ENCODE measurements around the gene LDAH. TPM values are rescaled to one million over a fixed set of nuclear protein-coding genes. Genes with fewer than 3 reads are reported as not detected.
A peak's percentile ranks its signal among the peaks of the same experiment; 100 is the strongest.
"Not testable (repeated sequence)": the region's sequence is repeated elsewhere in the genome, so short reads cannot be mapped to it uniquely, and the experiment has no call there.

Gene LDAH
- total RNA-seq, 2 experiments from 2014 or later: 31.1 to 37.6 TPM

- Mint-ChIP-seq H3K4me3 (no peak overlapping the region), H3K27me3 (ENCODE audit: low read depth) (peaks cover 13% of the 10 kb centered on the region), H3K9me3 (peaks cover 6% of the 10 kb centered on the region), H3K4me1 (ENCODE audit: low read depth) (peaks cover 2% of the 10 kb centered on the region), H3K27ac (no peak overlapping the region), H3K36me3 (ENCODE audit: low read depth) (no peaks in the 10 kb centered on the region)
- DNase-seq: no peak
- CTCF ChIA-PET: interaction anchor here (0.7 to 1.0 kb wide), 2 partner anchors 131 to 179 kb away, joined by 3 to 4 read pairs; partner anchors contain the start of gene HS1BP3
- intact Hi-C loops (cut with micrococcal nuclease): no loop called here
These were observed 7.0 kb upstream of the LDAH start for GRCh38 chr2:20829861-20830260.

GRCh38 chr2:20823917-20824316 lies 1.0 kb upstream of the LDAH start:
- no peak overlapping the region for H3K27ac Mint-ChIP-seq

DNA sequence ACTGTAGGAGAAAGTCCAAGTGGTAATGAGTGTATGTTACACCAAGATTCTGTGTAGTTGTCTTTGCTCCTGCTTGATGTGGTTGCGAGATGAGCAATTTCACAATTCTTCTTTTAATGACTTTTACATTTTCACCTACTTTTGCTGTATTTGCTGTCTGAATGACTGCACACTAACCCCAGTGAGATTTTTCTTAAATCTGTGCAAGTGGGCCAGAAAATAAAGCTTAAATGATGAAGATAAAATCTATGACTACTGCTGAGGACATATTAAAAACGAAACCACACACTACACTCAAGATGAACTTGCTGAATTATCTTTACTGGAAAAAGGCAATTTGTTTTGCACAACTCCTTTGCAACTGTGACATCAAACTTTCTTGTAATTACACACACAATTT lies 4.1 kb downstream of the LDAH start:
- H3K36me3 Mint-ChIP-seq (ENCODE audit: low read depth): peaks cover 8% of the 10 kb centered on the region
- no peak overlapping the region for H3K27ac Mint-ChIP-seq
- no peaks in the 10 kb centered on the region for H3K27me3 Mint-ChIP-seq (ENCODE audit: low read depth)
- peak; percentile 29 for DNase-seq
- CTCF ChIA-PET: no interaction called here
- intact Hi-C loops (cut with micrococcal nuclease): loop anchor here (1.0 to 5.0 kb wide), 2 partner anchors 49 to 827 kb away; partner anchors contain the start of gene WDR35
- H3K4me3 Mint-ChIP-seq: no peak overlapping the region
- peaks cover 1% of the 10 kb centered on the region for H3K9me3 Mint-ChIP-seq
- peaks cover 39% of the 10 kb centered on the region for H3K4me1 Mint-ChIP-seq (ENCODE audit: low read depth)

More at GRCh38 chr2:20823917-20824316, 1.0 kb upstream of the LDAH start:
- Mint-ChIP-seq H3K27me3 (ENCODE audit: low read depth) (no peaks in the 10 kb centered on the region), H3K36me3 (ENCODE audit: low read depth) (peaks cover 2% of the 10 kb centered on the region), H3K4me3 (peak overlapping the region; percentile 9), H3K4me1 (ENCODE audit: low read depth) (peaks cover 17% of the 10 kb centered on the region), H3K9me3 (peaks cover 1% of the 10 kb centered on the region)
- intact Hi-C loops (cut with micrococcal nuclease): loop anchor here (1.0 to 5.0 kb wide), 6 partner anchors 44 to 772 kb away; partner anchors contain the start of genes LAPTM4A, PUM2 and RHOB
- no peak for DNase-seq
- CTCF ChIA-PET: interaction anchor here (0.5 to 2.4 kb wide), 5 partner anchors 39 to 173 kb away, joined by 3 to 10 read pairs (median 3); partner anchors contain the start of gene HS1BP3

DNA sequence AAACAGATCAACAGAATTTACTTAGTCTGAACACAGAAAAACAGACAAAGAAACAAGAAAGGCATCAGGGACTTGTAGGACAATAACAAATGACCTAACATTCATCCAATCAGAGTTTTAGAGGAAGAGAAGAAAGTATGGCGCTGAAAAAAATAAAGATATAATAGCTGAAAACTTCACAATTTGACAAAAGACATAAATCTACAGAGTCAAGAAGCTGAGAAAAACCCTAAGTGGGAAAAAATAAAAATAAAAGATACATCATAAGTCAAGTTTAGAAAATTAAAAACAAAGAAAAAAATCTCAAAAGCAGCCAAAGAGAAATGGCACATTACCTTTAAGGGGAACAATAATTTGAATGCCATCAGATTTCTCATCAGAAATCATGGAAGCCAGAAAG lies 7.7 kb downstream of the LDAH start:
- H3K36me3 Mint-ChIP-seq (ENCODE audit: low read depth): peaks cover 14% of the 10 kb centered on the region
- intact Hi-C loops (cut with micrococcal nuclease): loop anchor here (5.0 kb wide), 1 partner anchor 823 kb away; the partner anchor contains the start of gene WDR35

GRCh38 chr2:20812779-20813178 lies 10.1 kb downstream of the LDAH start:
- H3K9me3 Mint-ChIP-seq: no peaks in the 10 kb centered on the region
- peaks cover 13% of the 10 kb centered on the region for H3K4me1 Mint-ChIP-seq (ENCODE audit: low read depth)
- DNase-seq: no peak
- H3K36me3 Mint-ChIP-seq (ENCODE audit: low read depth): peaks cover 17% of the 10 kb centered on the region
- H3K4me3 Mint-ChIP-seq: no peak overlapping the region
- no peak overlapping the region for H3K27ac Mint-ChIP-seq
- CTCF ChIA-PET: no interaction called here
- intact Hi-C loops (cut with micrococcal nuclease): no loop called here
- no peaks in the 10 kb centered on the region for H3K27me3 Mint-ChIP-seq (ENCODE audit: low read depth)

More for the DNA sequence above, 7.7 kb downstream of the LDAH start:
- CTCF ChIA-PET: interaction anchor here (0.6 kb wide), 1 partner anchor 137 kb away, joined by 4 read pairs; no protein-coding TSS in a partner anchor
- no peaks in the 10 kb centered on the region for H3K27me3 Mint-ChIP-seq (ENCODE audit: low read depth)
- no peak overlapping the region for H3K27ac Mint-ChIP-seq
- H3K4me3 Mint-ChIP-seq: no peak overlapping the region
- peaks cover 30% of the 10 kb centered on the region for H3K4me1 Mint-ChIP-seq (ENCODE audit: low read depth)
- no peaks in the 10 kb centered on the region for H3K9me3 Mint-ChIP-seq
- no peak for DNase-seq

GRCh38 chr2:20806286-20806685 lies 16.6 kb downstream of the LDAH start:
- no peak for DNase-seq
- no peak overlapping the region for H3K27ac Mint-ChIP-seq
- no peak overlapping the region for H3K4me3 Mint-ChIP-seq
- H3K36me3 Mint-ChIP-seq (ENCODE audit: low read depth): peaks cover 4% of the 10 kb centered on the region
- intact Hi-C loops (cut with micrococcal nuclease): no loop called here
- peaks cover 3% of the 10 kb centered on the region for H3K4me1 Mint-ChIP-seq (ENCODE audit: low read depth)
- H3K27me3 Mint-ChIP-seq (ENCODE audit: low read depth): no peaks in the 10 kb centered on the region
- H3K9me3 Mint-ChIP-seq: no peaks in the 10 kb centered on the region
- CTCF ChIA-PET: no interaction called here

- DNase-seq: no peak
- Mint-ChIP-seq H3K27me3 (ENCODE audit: low read depth) (no peaks in the 10 kb centered on the region), H3K9me3 (no peaks in the 10 kb centered on the region), H3K36me3 (ENCODE audit: low read depth) (peaks cover 15% of the 10 kb centered on the region), H3K27ac (no peak overlapping the region), H3K4me3 (no peak overlapping the region), H3K4me1 (ENCODE audit: low read depth) (peaks cover 3% of the 10 kb centered on the region)
- CTCF ChIA-PET: interaction anchor here (1.1 kb wide), 1 partner anchor 142 kb away, joined by 4 read pairs; no protein-coding TSS in a partner anchor
- intact Hi-C loops (cut with micrococcal nuclease): no loop called here
These were observed 18.9 kb downstream of the LDAH start for GRCh38 chr2:20803974-20804373.

GRCh38 chr2:20803226-20803682 lies 19.6 kb downstream of the LDAH start:
- H3K9me3 Mint-ChIP-seq: no peaks in the 10 kb centered on the region
- H3K4me1 Mint-ChIP-seq (ENCODE audit: low read depth): peaks cover 4% of the 10 kb centered on the region
- intact Hi-C loops (cut with micrococcal nuclease): no loop called here
- no peak for DNase-seq
- H3K27ac Mint-ChIP-seq: no peak overlapping the region
- H3K4me3 Mint-ChIP-seq: no peak overlapping the region
- CTCF ChIA-PET: interaction anchor here (1.1 kb wide), 1 partner anchor 141 kb away, joined by 4 read pairs; no protein-coding TSS in a partner anchor
- no peaks in the 10 kb centered on the region for H3K27me3 Mint-ChIP-seq (ENCODE audit: low read depth)
- peaks cover 14% of the 10 kb centered on the region for H3K36me3 Mint-ChIP-seq (ENCODE audit: low read depth)

DNA sequence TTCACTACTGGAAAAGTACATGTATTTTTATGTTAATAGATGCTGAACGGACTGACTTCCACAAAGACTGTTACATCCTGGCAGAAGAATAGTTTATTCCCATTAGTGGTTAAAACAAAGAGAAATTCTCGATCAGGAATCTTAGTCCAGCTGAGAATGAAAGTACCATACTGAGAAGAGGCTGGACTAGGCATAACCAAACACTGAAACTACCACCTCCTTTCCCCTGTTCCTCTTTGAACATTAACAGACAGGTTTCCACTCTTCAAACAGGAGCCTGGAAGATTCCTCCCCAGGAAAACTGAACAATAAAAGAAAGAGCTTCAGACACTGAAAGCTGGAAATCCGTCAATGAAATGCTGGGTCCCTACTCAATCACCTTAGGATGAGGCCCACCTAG lies 25.8 kb downstream of the LDAH start:
- DNase-seq: no peak
- intact Hi-C loops (cut with micrococcal nuclease): no loop called here
- Mint-ChIP-seq H3K27ac (no peak overlapping the region), H3K27me3 (ENCODE audit: low read depth) (no peaks in the 10 kb centered on the region), H3K9me3 (peaks cover 11% of the 10 kb centered on the region), H3K4me3 (no peak overlapping the region), H3K4me1 (ENCODE audit: low read depth) (peaks cover 17% of the 10 kb centered on the region), H3K36me3 (ENCODE audit: low read depth) (peaks cover 61% of the 10 kb centered on the region)
- CTCF ChIA-PET: no interaction called here

GRCh38 chr2:20796374-20796791 lies 26.5 kb downstream of the LDAH start:
- H3K27ac Mint-ChIP-seq: no peak overlapping the region
- peaks cover 17% of the 10 kb centered on the region for H3K4me1 Mint-ChIP-seq (ENCODE audit: low read depth)
- no peaks in the 10 kb centered on the region for H3K27me3 Mint-ChIP-seq (ENCODE audit: low read depth)
- intact Hi-C loops (cut with micrococcal nuclease): no loop called here
- no peak for DNase-seq
- H3K9me3 Mint-ChIP-seq: peaks cover 11% of the 10 kb centered on the region
- CTCF ChIA-PET: no interaction called here
- peaks cover 63% of the 10 kb centered on the region for H3K36me3 Mint-ChIP-seq (ENCODE audit: low read depth)
- no peak overlapping the region for H3K4me3 Mint-ChIP-seq

DNA sequence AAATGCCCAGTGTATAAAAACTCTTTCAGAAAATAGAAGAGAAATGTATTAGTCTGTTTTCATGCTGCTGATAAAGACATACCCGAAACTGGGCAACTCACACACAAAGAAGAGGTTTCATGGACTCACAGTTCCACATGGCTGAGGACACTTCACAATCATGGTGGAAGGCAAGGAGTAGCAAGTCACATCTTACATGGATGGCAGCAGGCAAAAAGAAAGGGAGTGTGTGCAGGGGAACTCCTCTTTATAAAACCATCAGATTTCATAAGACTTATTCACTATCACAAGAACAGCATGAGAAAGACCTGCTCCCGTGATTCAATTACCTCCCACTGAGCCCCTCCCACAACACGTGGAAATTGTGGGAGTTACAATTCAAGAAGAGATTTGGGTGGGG lies 29.0 kb downstream of the LDAH start:
- peaks cover 70% of the 10 kb centered on the region for H3K36me3 Mint-ChIP-seq (ENCODE audit: low read depth)
- H3K27me3 Mint-ChIP-seq (ENCODE audit: low read depth); H3K4me3 Mint-ChIP-seq; intact Hi-C loops (cut with micrococcal nuclease); H3K27ac Mint-ChIP-seq; CTCF ChIA-PET; DNase-seq: not testable (repeated sequence)
- H3K9me3 Mint-ChIP-seq: peaks cover 11% of the 10 kb centered on the region
- H3K4me1 Mint-ChIP-seq (ENCODE audit: low read depth): peaks cover 17% of the 10 kb centered on the region

DNA sequence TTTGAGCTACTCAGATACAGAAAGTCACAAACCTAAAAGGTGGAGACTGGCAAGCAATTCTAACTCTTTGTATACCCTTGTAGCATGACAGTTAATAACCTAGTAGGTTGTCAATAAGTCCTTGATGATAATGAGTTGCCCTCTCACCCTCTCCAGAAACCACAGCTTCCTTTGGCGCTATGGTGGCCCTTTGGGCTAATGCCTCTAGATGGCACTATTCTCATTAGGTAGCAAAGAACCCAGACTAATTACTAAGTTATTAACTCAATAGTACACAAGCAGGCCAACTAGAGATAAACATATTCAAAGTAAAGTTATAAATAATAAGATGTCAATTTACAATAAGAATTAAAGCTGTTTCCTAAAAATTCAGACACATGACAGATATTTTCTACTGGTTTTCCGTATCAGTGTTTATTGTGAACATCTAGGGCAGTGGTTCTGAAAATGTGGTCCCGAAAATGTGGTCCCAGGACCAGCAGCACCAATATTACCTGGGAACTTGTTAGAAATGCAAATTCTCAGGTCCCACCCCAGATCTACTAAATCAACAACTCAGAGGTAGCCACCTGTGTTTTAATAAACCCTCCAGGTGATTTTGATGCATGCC lies 41.1 kb downstream of the LDAH start:
- peak; percentile 23 for DNase-seq
- CTCF ChIA-PET: interaction anchor here (0.7 to 2.8 kb wide), 13 partner anchors 11 to 184 kb away, joined by 3 to 49 read pairs (median 3); no protein-coding TSS in a partner anchor
- H3K27ac Mint-ChIP-seq: no peak overlapping the region
- H3K4me3 Mint-ChIP-seq: no peak overlapping the region
- intact Hi-C loops (cut with micrococcal nuclease): loop anchor here (1.0 kb wide), 1 partner anchor 182 kb away; no protein-coding TSS in a partner anchor
- no peaks in the 10 kb centered on the region for H3K4me1 Mint-ChIP-seq (ENCODE audit: low read depth)
- H3K9me3 Mint-ChIP-seq: no peaks in the 10 kb centered on the region
- peaks cover 23% of the 10 kb centered on the region for H3K36me3 Mint-ChIP-seq (ENCODE audit: low read depth)
- no peaks in the 10 kb centered on the region for H3K27me3 Mint-ChIP-seq (ENCODE audit: low read depth)

GRCh38 chr2:20771299-20771698 lies 51.6 kb downstream of the LDAH start:
- H3K4me3 Mint-ChIP-seq: no peak overlapping the region
- H3K36me3 Mint-ChIP-seq (ENCODE audit: low read depth): peaks cover 40% of the 10 kb centered on the region
- H3K27ac Mint-ChIP-seq: no peak overlapping the region
- CTCF ChIA-PET: interaction anchor here (0.6 to 2.7 kb wide), 3 partner anchors 10 to 110 kb away, joined by 3 to 8 read pairs (median 5); no protein-coding TSS in a partner anchor
- no peaks in the 10 kb centered on the region for H3K4me1 Mint-ChIP-seq (ENCODE audit: low read depth)
- peaks cover 6% of the 10 kb centered on the region for H3K9me3 Mint-ChIP-seq
- no peaks in the 10 kb centered on the region for H3K27me3 Mint-ChIP-seq (ENCODE audit: low read depth)
- DNase-seq: no peak
- intact Hi-C loops (cut with micrococcal nuclease): no loop called here
